GM23338 (cell line): ENCODE measurements around the gene MSH4. TPM values are rescaled to one million over a fixed set of nuclear protein-coding genes. Genes with fewer than 3 reads are reported as not detected.

Experiments
- ATAC-seq: fragments of 200-7000 bp; cut with Tn5 transposase; 3 replicates; pipeline ENCODE4 v1.9.1; 2020
- DNase-seq: peaks from one replicate; pipeline ENCODE4 v3.0.0-alpha.2; 2015; ENCODE audit warnings: low spot score
- H2AFZ ChIP-seq: fragments of 200-600 bp; sonication (generic); 2 replicates; pipeline ENCODE4 v1.8.0; 2016; ENCODE audit warnings: antibody characterized with exemption, mild to moderate bottlenecking, moderate library complexity
- H3F3A ChIP-seq: fragments of 200-600 bp; sonication (generic); replicated peaks from 2 replicates; pipeline ENCODE4 v1.8.0; 2017; ENCODE audit warnings: antibody characterized with exemption, mixed run types, low read depth
- H3K27ac ChIP-seq: fragments of 200-600 bp; sonication (generic); 2 replicates; pipeline ENCODE4 v1.6.1; 2016; ENCODE audit warnings: low read depth
- H3K27me3 ChIP-seq: fragments of 200-600 bp; sonication (generic); 2 replicates; pipeline ENCODE4 v1.8.0; 2016; ENCODE audit warnings: mild to moderate bottlenecking, mixed run types, moderate library complexity; ENCODE audit not compliant: insufficient read depth
- H3K36me3 ChIP-seq: fragments of 200-600 bp; sonication (generic); 2 replicates; pipeline ENCODE4 v1.8.0; 2016; ENCODE audit warnings: mild to moderate bottlenecking; ENCODE audit not compliant: insufficient read depth
- H3K4me1 ChIP-seq: fragments of 200-600 bp; sonication (generic); 2 replicates; pipeline ENCODE4 v1.8.0; 2016; ENCODE audit warnings: mild to moderate bottlenecking, moderate library complexity; ENCODE audit not compliant: insufficient read depth
- H3K4me2 ChIP-seq: fragments of 200-600 bp; sonication (generic); 2 replicates; pipeline ENCODE4 v1.7.1; 2017; ENCODE audit warnings: mixed run types
- H3K4me3 ChIP-seq: fragments of 200-600 bp; sonication (generic); 2 replicates; pipeline ENCODE4 v1.6.1; 2016; ENCODE audit warnings: mixed run types
- H3K79me2 ChIP-seq: fragments of 200-600 bp; sonication (generic); replicated peaks from 2 replicates; pipeline ENCODE4 v1.8.0; 2017; ENCODE audit warnings: mild to moderate bottlenecking; ENCODE audit not compliant: insufficient read depth
- H3K9me2 ChIP-seq: fragments of 200-600 bp; sonication (generic); 2 replicates; pipeline ENCODE4 v1.8.0; 2017; ENCODE audit not compliant: insufficient read depth
- H4K20me1 ChIP-seq: fragments of 200-600 bp; sonication (generic); replicated peaks from 2 replicates; pipeline ENCODE4 v1.8.0; 2017; ENCODE audit warnings: mild to moderate bottlenecking; ENCODE audit not compliant: insufficient read depth
- H3K27ac Mint-ChIP-seq: 2 replicates; pipeline ENCODE4 v1.8.0; 2020; ENCODE audit warnings: inconsistent platforms, mild to moderate bottlenecking, moderate library complexity, mixed read lengths
- H3K27me3 Mint-ChIP-seq: 3 replicates; pipeline ENCODE4 v1.8.0; 2022; ENCODE audit warnings: low read depth, mild to moderate bottlenecking, moderate library complexity, mixed read lengths, inconsistent platforms; ENCODE audit not compliant: insufficient read depth, poor library complexity
- H3K36me3 Mint-ChIP-seq: 3 replicates; pipeline ENCODE4 v1.8.0; 2021; ENCODE audit warnings: low read depth, mild to moderate bottlenecking, inconsistent platforms, moderate library complexity, mixed read lengths
- H3K4me1 Mint-ChIP-seq: 3 replicates; pipeline ENCODE4 v1.8.0; 2020; ENCODE audit warnings: mild to moderate bottlenecking, inconsistent platforms, mixed read lengths
- H3K4me3 Mint-ChIP-seq: 3 replicates; pipeline ENCODE4 v1.8.0; 2021; ENCODE audit warnings: moderate library complexity, mild to moderate bottlenecking, inconsistent platforms, mixed read lengths
- H3K9me3 Mint-ChIP-seq: 3 replicates; pipeline ENCODE4 v1.8.0; 2020; ENCODE audit warnings: moderate library complexity, mild to moderate bottlenecking, inconsistent platforms, mixed read lengths
- CREB1 ChIP-seq: fragments of 250-450 bp; sonication (Bioruptor Pico); IDR thresholded peaks from 2 replicates; pipeline ENCODE4 v1.5.0; 2020; ENCODE audit warnings: low read depth, mild to moderate bottlenecking, moderate library complexity
- EZH2 ChIP-seq: fragments of 200-600 bp; sonication (generic); IDR thresholded peaks from one replicate; pipeline ENCODE4 v1.8.0; 2017; ENCODE audit warnings: antibody characterized with exemption, mild to moderate bottlenecking, low read depth; ENCODE audit not compliant: unreplicated experiment
- EZH2phosphoT487 ChIP-seq: fragments of 200-600 bp; sonication (generic); IDR thresholded peaks from one replicate; pipeline ENCODE4 v1.8.1; 2018; ENCODE audit warnings: antibody characterized with exemption; ENCODE audit not compliant: unreplicated experiment
- JUNB ChIP-seq: IDR thresholded peaks from one replicate; pipeline ENCODE4 v1.6.1; 2016; ENCODE audit warnings: antibody characterized with exemption; ENCODE audit not compliant: unreplicated experiment
- NANOG ChIP-seq: IDR thresholded peaks from 2 replicates; pipeline ENCODE4 v1.6.1; 2016; ENCODE audit warnings: antibody characterized with exemption, borderline replicate concordance
- REST ChIP-seq: IDR thresholded peaks from one replicate; pipeline ENCODE4 v1.6.1; 2018; ENCODE audit warnings: antibody characterized with exemption; ENCODE audit not compliant: unreplicated experiment
- STAT1 ChIP-seq: IDR thresholded peaks from one replicate; pipeline ENCODE4 v1.6.1; 2016; ENCODE audit warnings: antibody characterized with exemption; ENCODE audit not compliant: unreplicated experiment
- ZNF114 ChIP-seq: fragments of 250-450 bp; sonication (Bioruptor Pico); IDR thresholded peaks from 2 replicates; pipeline ENCODE4 v1.5.0; 2020; ENCODE audit warnings: mild to moderate bottlenecking, moderate library complexity
- ZNF331 ChIP-seq: fragments of 250-450 bp; sonication (Bioruptor Pico); IDR thresholded peaks from 2 replicates; pipeline ENCODE4 v1.5.0; 2020; ENCODE audit warnings: low read depth, mild to moderate bottlenecking, moderate library complexity
- polyA plus RNA-seq: library from polyadenylated mRNA; unstranded; fragments of >200 nt; fragmentation: Nextera tagmentation; extraction: Ambion mirVana; gene quantifications from 2 replicates; pipeline ENCODE4 v1.2.1, GENCODE V29; 2016
- total RNA-seq: library from RNA; depleted of rRNA; stranded (reverse); fragments of >200 nt; shearing (Covaris generic); gene quantifications from 2 replicates; pipeline ENCODE4 v1.2.3, GENCODE V29; 2014
- TF ChIP-seq, protein P1 (sequence below): IDR thresholded peaks from 2 replicates; pipeline ENCODE4 v1.6.1; 2016; ENCODE audit warnings: antibody characterized with exemption

MSH4 gene
- total and polyA plus RNA-seq, 2 experiments from 2014 or later = 0.10 to 0.24 TPM

- no peaks in the 10 kb centered on the region for H3K9me3 Mint-ChIP-seq
- H3K36me3 Mint-ChIP-seq = no peaks in the 10 kb centered on the region
- H3K27ac Mint-ChIP-seq = no peak overlapping the region
- Histone ChIP-seq H3K4me3 (no peak overlapping the region), H3F3A (no peaks in the 10 kb centered on the region), H3K4me1 (no peaks in the 10 kb centered on the region), H3K79me2 (no peaks in the 10 kb centered on the region), H3K27ac (no peak overlapping the region), H2AFZ (peak overlapping the region; percentile 83), H3K36me3 (no peaks in the 10 kb centered on the region), H3K27me3 (no peaks in the 10 kb centered on the region), H4K20me1 (no peaks in the 10 kb centered on the region), H3K4me2 (no peak overlapping the region), H3K9me2 (no peaks in the 10 kb centered on the region; the same call in 1 of the 2 replicates)
- H3K4me1 Mint-ChIP-seq = peaks cover 3% of the 10 kb centered on the region; the same call in 1 of the 3 replicates
- no peak overlapping the region for H3K4me3 Mint-ChIP-seq
- peaks cover 2% of the 10 kb centered on the region for H3K27me3 Mint-ChIP-seq
- TF ChIP-seq CREB1 (CRISPR knock-in tag) = no peak
- no peak for TF ChIP-seq EZH2phosphoT487
- TF ChIP-seq STAT1 = no peak
- TF ChIP-seq NANOG = no peak
- TF ChIP-seq REST = no peak
- TF ChIP-seq JUNB = no peak
- TF ChIP-seq ZNF331 (CRISPR knock-in tag) = no peak
- TF ChIP-seq, protein P1, sequence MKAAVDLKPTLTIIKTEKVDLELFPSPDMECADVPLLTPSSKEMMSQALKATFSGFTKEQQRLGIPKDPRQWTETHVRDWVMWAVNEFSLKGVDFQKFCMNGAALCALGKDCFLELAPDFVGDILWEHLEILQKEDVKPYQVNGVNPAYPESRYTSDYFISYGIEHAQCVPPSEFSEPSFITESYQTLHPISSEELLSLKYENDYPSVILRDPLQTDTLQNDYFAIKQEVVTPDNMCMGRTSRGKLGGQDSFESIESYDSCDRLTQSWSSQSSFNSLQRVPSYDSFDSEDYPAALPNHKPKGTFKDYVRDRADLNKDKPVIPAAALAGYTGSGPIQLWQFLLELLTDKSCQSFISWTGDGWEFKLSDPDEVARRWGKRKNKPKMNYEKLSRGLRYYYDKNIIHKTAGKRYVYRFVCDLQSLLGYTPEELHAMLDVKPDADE = no peak
- no peak for TF ChIP-seq ZNF114 (CRISPR knock-in tag)
- TF ChIP-seq EZH2 = no peak
- ATAC-seq = peak; percentile 47; the same call in 1 of the 3 replicates
- DNase-seq = peak; percentile 27
Observed at GRCh38 chr1:75861831-75862230, 65.1 kb downstream of the MSH4 start.

- H3K4me3 ChIP-seq = no peak overlapping the region
- no peaks in the 10 kb centered on the region for H3K27me3 ChIP-seq
- H2AFZ ChIP-seq = no peak overlapping the region
- Mint-ChIP-seq H3K27ac (no peak overlapping the region), H3K4me1 (peaks cover 6% of the 10 kb centered on the region; the same call in 2 of the 3 replicates), H3K4me3 (no peak overlapping the region), H3K9me3 (peaks cover 25% of the 10 kb centered on the region), H3K27me3 (peaks cover 6% of the 10 kb centered on the region), H3K36me3 (peaks cover 20% of the 10 kb centered on the region; the same call in 2 of the 3 replicates)
- no peak for DNase-seq
- no peaks in the 10 kb centered on the region for H3K9me2 ChIP-seq
- no peaks in the 10 kb centered on the region for H3K36me3 ChIP-seq
- no peak overlapping the region for H3K27ac ChIP-seq
- ATAC-seq = no peak
- H4K20me1 ChIP-seq = no peaks in the 10 kb centered on the region
- H3K4me2 ChIP-seq = no peak overlapping the region
- H3K4me1 ChIP-seq = no peaks in the 10 kb centered on the region
- H3F3A ChIP-seq = no peaks in the 10 kb centered on the region
- no peaks in the 10 kb centered on the region for H3K79me2 ChIP-seq
- TF ChIP-seq REST = no peak
- no peak for TF ChIP-seq EZH2
Observed at GRCh38 chr1:75870951-75871350, 74.3 kb downstream of the MSH4 start.
